Lower leg skin (tissue), 3 donors: ENCODE measurements around the gene DEGS2.

Experiments used
- POLR2A ChIP-seq, 2 donors: fragments of 450-650 bp; IDR thresholded peaks; one replicate each; pipeline ENCODE4 v1.6.1; 2016 to 2017; ENCODE audit warnings: antibody characterized with exemption in 2 of 2, mild to moderate bottlenecking in 1 of 2, moderate library complexity in 1 of 2
- TF ChIP-seq, protein P1 (sequence below), 3 donors: fragments of 450-650 bp; IDR thresholded peaks; one replicate each; pipeline ENCODE4 v1.5.1; 2016; ENCODE audit warnings: antibody characterized with exemption in 3 of 3, mild to moderate bottlenecking in 3 of 3, moderate library complexity in 2 of 3

- TF ChIP-seq, protein P1, sequence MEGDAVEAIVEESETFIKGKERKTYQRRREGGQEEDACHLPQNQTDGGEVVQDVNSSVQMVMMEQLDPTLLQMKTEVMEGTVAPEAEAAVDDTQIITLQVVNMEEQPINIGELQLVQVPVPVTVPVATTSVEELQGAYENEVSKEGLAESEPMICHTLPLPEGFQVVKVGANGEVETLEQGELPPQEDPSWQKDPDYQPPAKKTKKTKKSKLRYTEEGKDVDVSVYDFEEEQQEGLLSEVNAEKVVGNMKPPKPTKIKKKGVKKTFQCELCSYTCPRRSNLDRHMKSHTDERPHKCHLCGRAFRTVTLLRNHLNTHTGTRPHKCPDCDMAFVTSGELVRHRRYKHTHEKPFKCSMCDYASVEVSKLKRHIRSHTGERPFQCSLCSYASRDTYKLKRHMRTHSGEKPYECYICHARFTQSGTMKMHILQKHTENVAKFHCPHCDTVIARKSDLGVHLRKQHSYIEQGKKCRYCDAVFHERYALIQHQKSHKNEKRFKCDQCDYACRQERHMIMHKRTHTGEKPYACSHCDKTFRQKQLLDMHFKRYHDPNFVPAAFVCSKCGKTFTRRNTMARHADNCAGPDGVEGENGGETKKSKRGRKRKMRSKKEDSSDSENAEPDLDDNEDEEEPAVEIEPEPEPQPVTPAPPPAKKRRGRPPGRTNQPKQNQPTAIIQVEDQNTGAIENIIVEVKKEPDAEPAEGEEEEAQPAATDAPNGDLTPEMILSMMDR (IDR thresholded peaks at IDR 0.05): no peak
- TF ChIP-seq POLR2A (IDR thresholded peaks at IDR 0.05): no peak
Measured at GRCh38 chr14:100158566-100159093, 815 bp downstream of the DEGS2 start.
